GM18505 (cell line): ENCODE data around the gene CCDC178.
A peak's percentile ranks its signal among the peaks of the same experiment; 100 is the strongest.
"Not testable (repeated sequence)": the region's sequence is repeated elsewhere in the genome, so short reads cannot be mapped to it uniquely, and the experiment has no call there.

Experiments
- ATAC-seq: cut with Tn5 transposase; IDR thresholded peaks from one replicate; pipeline ENCODE4 v1.9.1; 2021; ENCODE audit not compliant: unreplicated experiment
- POLR2A ChIP-seq: IDR thresholded peaks from 4 replicates; pipeline ENCODE4 v1.6.1; 2011; ENCODE audit warnings: borderline replicate concordance; ENCODE audit not compliant: insufficient read depth, insufficient read length; ENCODE audit errors: extremely low read depth

CCDC178 gene

GRCh38 chr18:32968248-32968647 lies 472.3 kb downstream of the CCDC178 start:
- no peak for ATAC-seq
- no peak for TF ChIP-seq POLR2A

DNA sequence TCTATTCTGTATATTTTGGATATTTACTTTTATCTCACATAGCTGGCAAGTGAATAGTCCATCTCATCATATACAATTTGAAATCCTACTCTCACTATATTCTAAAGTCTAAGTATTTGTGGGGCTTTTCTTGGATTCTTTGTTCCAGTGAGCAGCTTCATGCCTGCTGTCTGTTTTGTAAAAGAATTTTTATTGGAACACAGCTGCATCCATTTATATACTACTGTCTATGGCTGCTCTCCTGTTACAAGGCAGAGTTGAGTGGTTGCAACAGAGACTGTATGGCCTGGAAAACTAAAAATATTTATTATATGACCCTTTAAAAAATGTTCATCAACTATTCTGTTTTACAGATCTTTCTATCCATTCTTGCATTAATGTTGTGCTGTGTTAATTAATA lies 474.4 kb downstream of the CCDC178 start:
- no peak for TF ChIP-seq POLR2A
- no peak for ATAC-seq

DNA sequence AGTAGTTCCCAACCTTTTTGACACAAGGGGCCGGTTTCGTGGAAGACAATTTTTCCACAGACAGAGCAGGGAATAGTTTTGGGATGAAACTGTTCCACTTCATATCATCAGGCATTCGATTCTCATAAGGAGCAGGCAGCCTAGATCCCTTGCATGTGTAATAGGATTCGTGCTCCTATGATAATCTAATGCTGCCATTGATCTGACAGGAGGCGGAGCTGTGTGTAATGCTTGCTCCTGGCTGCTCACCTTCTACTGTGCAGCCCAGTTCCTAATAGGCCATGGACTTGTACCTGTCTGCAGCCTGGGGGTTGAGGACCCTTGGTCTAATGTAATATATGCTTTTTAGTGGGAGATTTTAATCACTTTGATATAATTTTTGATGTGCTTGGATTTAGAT lies 479.0 kb downstream of the CCDC178 start:
- no peak for ATAC-seq
- TF ChIP-seq POLR2A: no peak

GRCh38 chr18:32958746-32959145 lies 481.8 kb downstream of the CCDC178 start:
- no peak for ATAC-seq
- no peak for TF ChIP-seq POLR2A

DNA sequence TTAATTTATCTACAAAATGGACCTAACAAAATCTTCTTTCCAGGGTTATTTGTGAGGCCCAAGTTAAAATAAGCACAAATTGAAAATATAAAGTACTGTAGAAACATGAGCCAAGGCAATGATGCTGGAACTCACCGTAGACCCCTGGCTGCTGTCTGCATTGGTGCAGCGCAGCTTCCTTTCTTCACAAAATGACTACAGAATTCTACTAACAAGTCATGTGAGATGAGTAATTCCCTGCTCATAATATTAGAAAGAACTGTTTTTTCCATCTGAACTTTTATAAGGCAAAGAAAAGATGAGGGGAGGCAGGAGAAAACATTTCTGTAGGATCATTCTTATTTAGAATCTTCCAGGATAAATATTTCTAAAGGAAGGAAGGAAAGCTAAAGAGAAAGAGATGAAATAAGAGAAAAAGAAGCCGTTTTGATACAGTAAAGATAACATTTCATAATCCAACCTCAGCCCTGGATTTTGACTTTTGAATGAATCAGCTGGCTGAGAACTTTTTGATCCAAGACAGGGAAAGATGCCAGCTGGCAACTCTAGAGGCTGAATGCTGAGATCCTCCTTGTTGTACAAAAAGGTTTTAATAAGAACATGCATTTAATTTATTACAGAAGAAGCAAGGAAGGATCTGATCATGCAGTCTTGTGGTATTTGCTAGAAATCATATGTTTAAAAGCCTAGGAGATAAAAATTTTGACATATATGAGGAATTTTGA lies 483.8 kb downstream of the CCDC178 start:
- no peak for ATAC-seq
- no peak for TF ChIP-seq POLR2A

- not testable (repeated sequence) for ATAC-seq
Measured at GRCh38 chr18:32952318-32952717, 488.2 kb downstream of the CCDC178 start.

DNA sequence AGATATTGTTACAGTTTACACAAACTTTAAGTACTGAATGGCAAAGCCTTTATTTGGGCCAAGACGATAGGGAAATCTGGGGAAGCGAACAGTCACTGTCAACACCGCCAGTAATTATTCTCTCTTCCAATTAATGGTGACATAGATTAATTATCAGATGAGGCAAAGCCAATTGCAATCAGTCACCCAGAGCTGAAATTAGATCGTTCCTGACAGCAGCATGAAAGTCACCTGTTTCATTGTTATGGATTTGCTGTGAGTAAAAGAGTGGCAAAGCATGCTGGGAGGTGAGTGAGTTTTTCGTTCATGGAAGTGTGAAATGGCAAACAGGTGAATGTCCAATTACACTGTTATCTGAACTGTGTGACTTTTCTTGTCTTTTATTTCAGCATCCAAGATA lies 502.9 kb downstream of the CCDC178 start:
- ATAC-seq: no peak
- no peak for TF ChIP-seq POLR2A

GRCh38 chr18:32937066-32937465 lies 503.5 kb downstream of the CCDC178 start:
- TF ChIP-seq POLR2A: no peak
- ATAC-seq: no peak

DNA sequence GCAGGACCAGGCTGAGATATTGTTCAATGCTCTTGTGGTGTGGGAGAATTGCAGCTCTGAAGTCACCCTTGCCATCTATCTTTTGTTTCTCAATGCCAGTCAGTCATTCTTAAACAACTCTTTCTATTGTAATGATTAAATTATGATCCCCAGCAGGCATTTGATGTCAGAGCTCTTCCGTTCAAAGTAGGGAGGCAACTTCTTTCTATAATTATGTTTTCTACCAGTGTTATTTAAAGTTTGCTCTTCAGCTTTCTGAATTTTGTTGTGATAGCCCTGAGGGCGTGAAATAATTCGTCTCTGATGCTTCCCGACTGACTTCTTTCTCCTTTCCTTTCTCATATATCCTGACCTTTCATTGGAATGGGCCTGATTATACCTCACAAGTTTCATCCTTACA lies 506.3 kb downstream of the CCDC178 start:
- no peak for ATAC-seq
- TF ChIP-seq POLR2A: no peak

- ATAC-seq: peak; percentile 100
- TF ChIP-seq POLR2A: no peak
Measured at GRCh38 chr18:32930695-32931301, 509.7 kb downstream of the CCDC178 start.

- TF ChIP-seq POLR2A: no peak
- ATAC-seq: no peak
Measured at GRCh38 chr18:32929213-32929612, 511.3 kb downstream of the CCDC178 start.

- no peak for TF ChIP-seq POLR2A
- ATAC-seq: no peak
Measured at GRCh38 chr18:32922951-32923430, 517.5 kb downstream of the CCDC178 start.

- no peak for ATAC-seq
- no peak for TF ChIP-seq POLR2A
Measured at GRCh38 chr18:32920796-32921787, 519.4 kb downstream of the CCDC178 start.
